ENCODE results near the gene SEMA6A.

DNA sequence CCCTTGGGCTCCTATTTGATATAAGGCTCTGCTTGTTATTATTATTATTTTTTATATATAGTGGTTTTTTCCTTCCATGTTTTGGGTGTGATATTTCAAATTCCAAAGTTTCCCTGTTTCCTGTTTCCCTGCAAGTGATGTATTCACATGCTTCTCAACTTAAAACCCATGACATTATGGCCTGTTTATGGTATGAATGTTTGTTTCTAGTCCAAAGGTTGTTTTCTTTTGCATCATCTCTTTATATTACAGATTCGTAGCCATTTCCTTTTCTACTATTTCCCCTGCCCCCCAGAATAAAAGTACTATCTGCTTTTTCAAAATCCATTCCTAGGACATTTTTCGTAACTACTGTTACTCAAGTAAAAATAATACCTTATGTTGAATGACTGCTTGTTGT, 7.5 kb downstream of the SEMA6A start:
- TF ChIP-seq CTCF (IDR thresholded peaks at IDR 0.05) = no peak
- TF ChIP-seq POLR2AphosphoS5 (IDR thresholded peaks at IDR 0.05) = peak in 1 of 3 donors; percentile 18
- TF ChIP-seq POLR2A (IDR thresholded peaks at IDR 0.05) = no peak
- TF ChIP-seq EP300 (IDR thresholded peaks at IDR 0.05; ENCODE audit: low read depth) = no peak

All from transverse colon (tissue), 4 donors.